Naive thymus-derived CD8-positive, alpha-beta T cell (primary cell): Measurements from ENCODE around the gene CALN1. TPM values are rescaled to one million over a fixed set of nuclear protein-coding genes. Genes with fewer than 3 reads are reported as not detected.

Experiments used
- ATAC-seq, 2 donors: fragments of 150-1000 bp; cut with Tn5 transposase in 1 of 2; sonication (Bioruptor Pico), chemical (Tn5 transposase) in 1 of 2; 1 replicate in 1 of 2; 2 replicates in 1 of 2; pipeline ENCODE4 v1.10.0; 2021; ENCODE audit warnings: mild to moderate bottlenecking in 2 of 2, moderate library complexity in 2 of 2
- POLR2A ChIA-PET: fragments of 350-600 bp; sonication (Branson Sonifier 250); formaldehyde crosslinking; loops from one replicate; lab custom pipeline; 2021; ENCODE audit warnings: antibody characterized with exemption; lab: Charles Lee
- DNase-seq, 10 donors: peaks; one replicate each; pipeline versions ENCODE4 v3.0.0 to v3.0.0-alpha.2; 2020 to 2022
- H3K27ac Mint-ChIP-seq, 10 donors: one replicate each; pipeline ENCODE4 v1.8.0; 2020 to 2022; ENCODE audit warnings: mild to moderate bottlenecking in 10 of 10, mixed read lengths in 10 of 10, moderate library complexity in 4 of 10, inconsistent platforms in 1 of 10
- H3K27me3 Mint-ChIP-seq, 5 donors: one replicate each; pipeline ENCODE4 v1.8.0; 2021 to 2022; ENCODE audit warnings: mixed read lengths in 5 of 5
- H3K36me3 Mint-ChIP-seq, 3 donors: one replicate each; pipeline ENCODE4 v1.8.0; 2020 to 2022; ENCODE audit warnings: mixed read lengths in 3 of 3, mild to moderate bottlenecking in 2 of 3, inconsistent platforms in 1 of 3
- H3K4me1 Mint-ChIP-seq, 4 donors: one replicate each; pipeline ENCODE4 v1.8.0; 2021 to 2022; ENCODE audit warnings: mixed read lengths in 4 of 4
- H3K4me3 Mint-ChIP-seq, 10 donors: one replicate each; pipeline ENCODE4 v1.8.0; 2020 to 2022; ENCODE audit warnings: mild to moderate bottlenecking in 10 of 10, mixed read lengths in 10 of 10, moderate library complexity in 6 of 10, inconsistent platforms in 1 of 10
- H3K9me3 Mint-ChIP-seq, 9 donors: one replicate each; pipeline ENCODE4 v1.8.0; 2020 to 2022; ENCODE audit warnings: mixed read lengths in 9 of 9, mild to moderate bottlenecking in 3 of 9, inconsistent platforms in 1 of 9, moderate library complexity in 1 of 9
- polyA plus RNA-seq, 3 donors: library from polyadenylated mRNA; unstranded; fragments of 300-500 nt; fragmentation: Illumina TruSeq; gene quantifications; one replicate each; pipeline ENCODE4 v1.2.3, GENCODE V29; 2021
- total RNA-seq, 8 experiments: library from RNA in 2 of 8; stranded (reverse) in 2 of 8; gene quantifications; one replicate each; pipeline ENCODE4 v1.2.3 and lab custom pipeline; 2021 to 2026

Gene CALN1
- total and polyA plus RNA-seq, 5 experiments from 2014 or later, result 0.15 TPM; not detected in 4

- no peak for DNase-seq
- H3K9me3 Mint-ChIP-seq, result peaks cover 0 to 36% (median 23%) of the 10 kb centered on the region in 9 donors
- no peak for ATAC-seq
- peaks cover 0 to 2% (median 0%) of the 10 kb centered on the region in 5 donors for H3K27me3 Mint-ChIP-seq
- POLR2A ChIA-PET, result no interaction called here
- H3K36me3 Mint-ChIP-seq, result peaks cover 0 to 15% (median 1%) of the 10 kb centered on the region in 3 donors
- no peak overlapping the region for H3K4me3 Mint-ChIP-seq
- H3K27ac Mint-ChIP-seq, result no peak overlapping the region
- H3K4me1 Mint-ChIP-seq, result no peaks in the 10 kb centered on the region
Observed at GRCh38 chr7:72275382-72276070, 136.6 kb downstream of the CALN1 start.

- no peak for ATAC-seq
- no peak for DNase-seq
- H3K27ac Mint-ChIP-seq, result no peak overlapping the region
- peaks cover 8 to 62% (median 33%) of the 10 kb centered on the region in 9 donors for H3K9me3 Mint-ChIP-seq
- peaks cover 0 to 4% (median 0%) of the 10 kb centered on the region in 5 donors for H3K27me3 Mint-ChIP-seq
- POLR2A ChIA-PET, result no interaction called here
- no peaks in the 10 kb centered on the region for H3K4me1 Mint-ChIP-seq
- no peak overlapping the region for H3K4me3 Mint-ChIP-seq
- peaks cover 0 to 29% (median 1%) of the 10 kb centered on the region in 3 donors for H3K36me3 Mint-ChIP-seq
Observed at GRCh38 chr7:72272479-72272878, 139.7 kb downstream of the CALN1 start.

- Mint-ChIP-seq H3K4me1 (no peaks in the 10 kb centered on the region), H3K4me3 (no peak overlapping the region), H3K27me3 (peaks cover 0 to 8% (median 0%) of the 10 kb centered on the region in 5 donors), H3K36me3 (peaks cover 0 to 17% (median 1%) of the 10 kb centered on the region in 3 donors), H3K9me3 (peaks cover 8 to 40% (median 17%) of the 10 kb centered on the region in 9 donors), H3K27ac (no peak overlapping the region)
- no peak for ATAC-seq
- DNase-seq, result no peak
- POLR2A ChIA-PET, result no interaction called here
Observed at GRCh38 chr7:72268796-72269195, 143.3 kb downstream of the CALN1 start.

GRCh38 chr7:72268090-72268489, 144.0 kb downstream of the CALN1 start:
- POLR2A ChIA-PET, result no interaction called here
- Mint-ChIP-seq H3K27ac (no peak overlapping the region), H3K4me1 (no peaks in the 10 kb centered on the region), H3K27me3 (peaks cover 0 to 8% (median 0%) of the 10 kb centered on the region in 5 donors), H3K9me3 (peaks cover 8 to 39% (median 17%) of the 10 kb centered on the region in 9 donors), H3K4me3 (no peak overlapping the region), H3K36me3 (peaks cover 0 to 17% (median 1%) of the 10 kb centered on the region in 3 donors)
- no peak for ATAC-seq
- DNase-seq, result no peak

GRCh38 chr7:72267291-72267800, 144.8 kb downstream of the CALN1 start:
- peaks cover 0 to 17% (median 1%) of the 10 kb centered on the region in 3 donors for H3K36me3 Mint-ChIP-seq
- DNase-seq (no peak), ATAC-seq (no peak)
- peaks cover 0 to 8% (median 0%) of the 10 kb centered on the region in 5 donors for H3K27me3 Mint-ChIP-seq
- H3K9me3 Mint-ChIP-seq, result peaks cover 8 to 32% (median 15%) of the 10 kb centered on the region in 9 donors
- POLR2A ChIA-PET, result no interaction called here
- no peak overlapping the region for H3K27ac Mint-ChIP-seq
- H3K4me1 Mint-ChIP-seq, result no peaks in the 10 kb centered on the region
- no peak overlapping the region for H3K4me3 Mint-ChIP-seq

- POLR2A ChIA-PET, result no interaction called here
- no peak overlapping the region for H3K4me3 Mint-ChIP-seq
- H3K27ac Mint-ChIP-seq, result no peak overlapping the region
- no peak for ATAC-seq
- H3K9me3 Mint-ChIP-seq, result peaks cover 8 to 32% (median 15%) of the 10 kb centered on the region in 9 donors
- peaks cover 0 to 8% (median 0%) of the 10 kb centered on the region in 5 donors for H3K27me3 Mint-ChIP-seq
- H3K4me1 Mint-ChIP-seq, result no peaks in the 10 kb centered on the region
- no peak for DNase-seq
- peaks cover 0 to 17% (median 1%) of the 10 kb centered on the region in 3 donors for H3K36me3 Mint-ChIP-seq
Observed at GRCh38 chr7:72266771-72267170, 145.4 kb downstream of the CALN1 start.

- ATAC-seq, result no peak
- Mint-ChIP-seq H3K4me1 (no peaks in the 10 kb centered on the region), H3K27me3 (peaks cover 0 to 8% (median 0%) of the 10 kb centered on the region in 5 donors), H3K9me3 (peaks cover 8 to 28% (median 14%) of the 10 kb centered on the region in 9 donors), H3K27ac (no peak overlapping the region), H3K36me3 (peaks cover 0 to 17% (median 0%) of the 10 kb centered on the region in 3 donors), H3K4me3 (no peak overlapping the region)
- POLR2A ChIA-PET, result no interaction called here
- no peak for DNase-seq
Observed at GRCh38 chr7:72265071-72265904, 146.8 kb downstream of the CALN1 start.

GRCh38 chr7:72260406-72260805, 151.7 kb downstream of the CALN1 start:
- Mint-ChIP-seq H3K9me3 (peaks cover 0 to 13% (median 0%) of the 10 kb centered on the region in 9 donors), H3K27me3 (peaks cover 0 to 3% (median 0%) of the 10 kb centered on the region in 5 donors), H3K36me3 (no peaks in the 10 kb centered on the region), H3K4me1 (no peaks in the 10 kb centered on the region), H3K4me3 (no peak overlapping the region), H3K27ac (no peak overlapping the region)
- DNase-seq (no peak), ATAC-seq (no peak)
- POLR2A ChIA-PET, result no interaction called here

GRCh38 chr7:72258074-72258473, 154.1 kb downstream of the CALN1 start:
- H3K4me1 Mint-ChIP-seq, result no peaks in the 10 kb centered on the region
- H3K9me3 Mint-ChIP-seq, result peaks cover 0 to 9% (median 2%) of the 10 kb centered on the region in 9 donors
- peaks cover 0 to 3% (median 0%) of the 10 kb centered on the region in 5 donors for H3K27me3 Mint-ChIP-seq
- no peaks in the 10 kb centered on the region for H3K36me3 Mint-ChIP-seq
- POLR2A ChIA-PET, result no interaction called here
- no peak overlapping the region for H3K4me3 Mint-ChIP-seq
- ATAC-seq, result no peak
- no peak overlapping the region for H3K27ac Mint-ChIP-seq
- no peak for DNase-seq

GRCh38 chr7:72254455-72254854, 157.7 kb downstream of the CALN1 start:
- H3K4me1 Mint-ChIP-seq, result no peaks in the 10 kb centered on the region
- H3K36me3 Mint-ChIP-seq, result peaks cover 0 to 7% (median 0%) of the 10 kb centered on the region in 3 donors
- ATAC-seq (no peak), DNase-seq (no peak)
- POLR2A ChIA-PET, result no interaction called here
- H3K4me3 Mint-ChIP-seq, result no peak overlapping the region
- peaks cover 0 to 3% (median 0%) of the 10 kb centered on the region in 5 donors for H3K27me3 Mint-ChIP-seq
- H3K9me3 Mint-ChIP-seq, result peaks cover 0 to 31% (median 12%) of the 10 kb centered on the region in 9 donors
- no peak overlapping the region for H3K27ac Mint-ChIP-seq

GRCh38 chr7:72249106-72249505, 163.0 kb downstream of the CALN1 start:
- H3K36me3 Mint-ChIP-seq, result peaks cover 0 to 16% (median 1%) of the 10 kb centered on the region in 3 donors
- peaks cover 0 to 4% (median 0%) of the 10 kb centered on the region in 5 donors for H3K27me3 Mint-ChIP-seq
- H3K9me3 Mint-ChIP-seq, result peaks cover 0 to 42% (median 17%) of the 10 kb centered on the region in 9 donors
- no peaks in the 10 kb centered on the region for H3K4me1 Mint-ChIP-seq
- no peak for ATAC-seq
- no peak overlapping the region for H3K4me3 Mint-ChIP-seq
- POLR2A ChIA-PET, result no interaction called here
- no peak overlapping the region for H3K27ac Mint-ChIP-seq
- no peak for DNase-seq

GRCh38 chr7:72244826-72245398, 167.2 kb downstream of the CALN1 start:
- Mint-ChIP-seq H3K4me3 (no peak overlapping the region), H3K36me3 (peaks cover 0 to 10% (median 1%) of the 10 kb centered on the region in 3 donors), H3K9me3 (peaks cover 0 to 22% (median 11%) of the 10 kb centered on the region in 9 donors), H3K4me1 (no peaks in the 10 kb centered on the region), H3K27me3 (peaks cover 0 to 4% (median 0%) of the 10 kb centered on the region in 5 donors), H3K27ac (no peak overlapping the region)
- ATAC-seq (no peak), DNase-seq (no peak)
- POLR2A ChIA-PET, result no interaction called here
